GM23248 (cell line): ENCODE data around the gene ACSF3.

Experiments used
- EZH2 ChIP-seq: fragments of 200-600 bp; sonication (generic); IDR thresholded peaks from 2 replicates; pipeline ENCODE4 v1.6.1; 2018; ENCODE audit warnings: antibody characterized with exemption, mild to moderate bottlenecking; ENCODE audit not compliant: insufficient read depth, poor library complexity, severe bottlenecking
- EZH2phosphoT487 ChIP-seq: fragments of 200-600 bp; sonication (generic); IDR thresholded peaks from 2 replicates; pipeline ENCODE4 v1.6.1; 2018; ENCODE audit warnings: antibody characterized with exemption, moderate library complexity, mild to moderate bottlenecking, low read depth; ENCODE audit not compliant: insufficient read depth

GRCh38 chr16:89102481-89103073, 8.9 kb downstream of the ACSF3 start:
- TF ChIP-seq EZH2phosphoT487 = no peak
- no peak for TF ChIP-seq EZH2
